Neural crest cell (in vitro differentiated cells): ENCODE measurements around the gene ACVR1B. TPM values are rescaled to one million over a fixed set of nuclear protein-coding genes. Genes with fewer than 3 reads are reported as not detected.

Experiments
- DNase-seq: peaks from one replicate; pipeline ENCODE4 v3.0.0; 2021; ENCODE audit warnings: low read depth, mixed read lengths, low spot score
- H3K27ac Mint-ChIP-seq: one replicate; pipeline ENCODE4 v1.8.0; 2021; ENCODE audit warnings: mild to moderate bottlenecking, mixed read lengths; ENCODE audit not compliant: unreplicated experiment
- H3K27me3 Mint-ChIP-seq: 2 replicates; pipeline ENCODE4 v1.8.0; 2021; ENCODE audit warnings: low read depth, mild to moderate bottlenecking, mixed read lengths
- H3K36me3 Mint-ChIP-seq: 2 replicates; pipeline ENCODE4 v1.8.0; 2021; ENCODE audit warnings: low read depth, mild to moderate bottlenecking, mixed read lengths
- H3K4me1 Mint-ChIP-seq: 2 replicates; pipeline ENCODE4 v1.8.0; 2021; ENCODE audit warnings: mixed read lengths
- H3K4me3 Mint-ChIP-seq: one replicate; pipeline ENCODE4 v1.8.0; 2021; ENCODE audit warnings: mild to moderate bottlenecking, mixed read lengths
- H3K9me3 Mint-ChIP-seq: 2 replicates; pipeline ENCODE4 v1.8.0; 2021; ENCODE audit warnings: mixed read lengths
- total RNA-seq: library from RNA; stranded (reverse); gene quantifications from 2 replicates; pipeline ENCODE4 v1.2.1, GENCODE V29; 2021
- TF ChIP-seq, protein P1 (sequence below): fragments of 200-600 bp; sonication (generic); conservative IDR thresholded peaks from 2 replicates; pipeline ENCODE4 v1.5.0; 2021; ENCODE audit warnings: antibody characterized with exemption, mild to moderate bottlenecking

Gene ACVR1B
- total RNA-seq, 1 donor from 2014 or later, result 34.3 TPM

- peaks cover 38% of the 10 kb centered on the region for H3K4me1 Mint-ChIP-seq
- H3K27ac Mint-ChIP-seq, result no peak overlapping the region
- peaks cover 48% of the 10 kb centered on the region for H3K27me3 Mint-ChIP-seq
- peak; percentile 73 for DNase-seq
- H3K36me3 Mint-ChIP-seq, result peaks cover 3% of the 10 kb centered on the region
- peak overlapping the region; percentile 72 for H3K4me3 Mint-ChIP-seq
- H3K9me3 Mint-ChIP-seq, result no peaks in the 10 kb centered on the region
- TF ChIP-seq, protein P1, sequence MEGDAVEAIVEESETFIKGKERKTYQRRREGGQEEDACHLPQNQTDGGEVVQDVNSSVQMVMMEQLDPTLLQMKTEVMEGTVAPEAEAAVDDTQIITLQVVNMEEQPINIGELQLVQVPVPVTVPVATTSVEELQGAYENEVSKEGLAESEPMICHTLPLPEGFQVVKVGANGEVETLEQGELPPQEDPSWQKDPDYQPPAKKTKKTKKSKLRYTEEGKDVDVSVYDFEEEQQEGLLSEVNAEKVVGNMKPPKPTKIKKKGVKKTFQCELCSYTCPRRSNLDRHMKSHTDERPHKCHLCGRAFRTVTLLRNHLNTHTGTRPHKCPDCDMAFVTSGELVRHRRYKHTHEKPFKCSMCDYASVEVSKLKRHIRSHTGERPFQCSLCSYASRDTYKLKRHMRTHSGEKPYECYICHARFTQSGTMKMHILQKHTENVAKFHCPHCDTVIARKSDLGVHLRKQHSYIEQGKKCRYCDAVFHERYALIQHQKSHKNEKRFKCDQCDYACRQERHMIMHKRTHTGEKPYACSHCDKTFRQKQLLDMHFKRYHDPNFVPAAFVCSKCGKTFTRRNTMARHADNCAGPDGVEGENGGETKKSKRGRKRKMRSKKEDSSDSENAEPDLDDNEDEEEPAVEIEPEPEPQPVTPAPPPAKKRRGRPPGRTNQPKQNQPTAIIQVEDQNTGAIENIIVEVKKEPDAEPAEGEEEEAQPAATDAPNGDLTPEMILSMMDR, result peak; percentile 76
Measured at GRCh38 chr12:52020539-52021336, 69.2 kb downstream of the ACVR1B start.

DNA sequence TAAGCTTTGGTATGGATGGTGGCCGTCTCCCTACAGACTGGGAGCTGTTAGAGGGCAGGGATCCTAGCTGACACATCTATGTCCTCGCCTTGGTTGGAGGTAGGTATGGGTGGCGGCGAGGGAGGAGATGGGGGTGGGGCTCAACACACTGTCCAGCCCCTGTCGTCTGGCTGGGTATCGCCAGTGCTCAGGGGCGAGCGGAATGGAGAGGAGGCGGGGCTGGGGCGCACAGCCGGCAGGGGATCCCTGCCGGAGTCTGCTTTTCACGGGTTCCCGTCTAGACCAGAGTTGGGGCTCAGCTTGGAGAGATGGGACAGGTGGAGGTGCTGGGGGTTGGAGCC, 71.3 kb downstream of the ACVR1B start:
- Mint-ChIP-seq H3K4me3 (peak overlapping the region; percentile 71), H3K36me3 (no peaks in the 10 kb centered on the region), H3K27ac (no peak overlapping the region), H3K4me1 (peaks cover 37% of the 10 kb centered on the region), H3K9me3 (no peaks in the 10 kb centered on the region), H3K27me3 (peaks cover 36% of the 10 kb centered on the region)
- no peak for DNase-seq
- TF ChIP-seq, protein P1, result no peak

DNA sequence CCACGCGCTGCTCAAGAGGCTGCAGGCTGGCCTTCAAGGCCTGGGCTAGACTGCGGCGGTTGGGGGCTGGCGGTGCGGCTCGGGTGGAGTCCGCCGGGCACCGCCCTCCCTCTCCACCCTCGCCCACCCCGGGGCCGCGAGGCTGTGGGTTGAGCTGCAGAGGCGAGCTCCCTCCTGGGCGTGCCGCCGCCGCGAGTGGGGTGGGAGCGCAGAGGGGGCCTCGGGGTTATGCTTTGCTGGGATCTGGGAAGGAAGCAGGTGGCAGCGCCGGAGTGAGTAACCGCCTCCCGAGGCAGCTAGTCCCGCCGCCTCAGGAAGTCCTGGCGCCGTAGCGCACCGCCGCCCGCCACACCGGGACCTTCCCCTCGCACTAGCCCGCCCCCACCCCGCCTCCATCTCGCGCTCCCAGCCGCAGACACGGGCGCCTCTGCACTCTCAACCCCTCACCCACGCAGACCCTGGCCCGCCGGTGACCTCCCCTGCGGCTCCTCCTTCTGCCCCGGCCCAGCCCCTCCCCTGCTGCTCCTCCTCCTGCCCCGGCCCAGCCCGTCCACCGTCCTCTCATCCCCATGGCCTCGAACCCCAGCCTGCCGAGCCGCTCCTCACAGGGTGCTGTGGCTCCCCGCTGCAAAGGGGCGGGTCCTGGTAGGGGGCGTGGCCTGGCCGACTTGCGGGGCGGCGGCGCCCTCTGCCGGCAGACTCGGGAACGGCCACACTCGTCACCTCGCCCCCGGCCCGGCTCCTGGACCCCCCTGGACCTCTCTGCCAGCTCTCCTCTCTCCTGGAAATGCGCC, 71.9 kb downstream of the ACVR1B start:
- H3K36me3 Mint-ChIP-seq, result no peaks in the 10 kb centered on the region
- H3K4me1 Mint-ChIP-seq, result peaks cover 37% of the 10 kb centered on the region
- H3K27me3 Mint-ChIP-seq, result peaks cover 35% of the 10 kb centered on the region
- peak overlapping the region; percentile 71 for H3K4me3 Mint-ChIP-seq
- no peaks in the 10 kb centered on the region for H3K9me3 Mint-ChIP-seq
- TF ChIP-seq, protein P1, result peak; percentile 96
- peak; percentile 92 for DNase-seq
- no peak overlapping the region for H3K27ac Mint-ChIP-seq

DNA sequence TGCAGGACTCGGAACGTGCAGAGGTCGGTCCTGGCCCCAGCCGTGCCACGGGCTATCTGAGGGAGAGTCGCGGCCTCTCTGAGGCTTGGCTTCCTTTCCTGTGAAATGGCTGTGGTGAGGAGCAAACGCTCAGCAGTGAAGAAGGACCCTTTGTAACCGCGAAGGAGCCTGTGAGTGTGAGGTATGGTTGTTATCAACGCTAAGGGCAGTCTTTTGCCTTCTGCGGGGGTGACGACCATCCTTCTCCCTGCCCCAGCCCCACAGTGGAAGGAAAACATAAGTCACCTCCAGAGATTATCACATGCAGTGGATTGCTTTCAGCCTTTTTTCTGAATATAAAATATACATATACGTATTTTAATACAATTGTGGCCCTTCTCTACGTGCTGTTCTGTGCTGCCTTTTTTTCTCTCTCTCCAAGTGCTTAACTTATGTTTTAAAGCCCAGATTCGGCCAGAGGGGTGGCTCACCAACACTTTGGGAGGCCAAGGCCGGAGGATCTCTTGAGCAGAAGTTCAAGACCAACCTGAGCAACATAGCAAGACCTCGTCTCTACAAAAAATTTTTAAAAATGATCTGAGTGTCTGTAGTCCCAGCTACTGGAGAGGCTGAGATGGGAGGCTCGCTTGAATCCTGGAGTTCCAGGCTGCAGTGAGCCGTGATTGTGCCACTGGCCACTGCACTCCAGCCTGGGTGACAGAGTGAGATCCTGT, 72.6 kb downstream of the ACVR1B start:
- no peak for DNase-seq
- peak overlapping the region; percentile 69 for H3K4me3 Mint-ChIP-seq
- TF ChIP-seq, protein P1, result peak; percentile 37
- peaks cover 34% of the 10 kb centered on the region for H3K27me3 Mint-ChIP-seq
- H3K9me3 Mint-ChIP-seq, result no peaks in the 10 kb centered on the region
- no peak overlapping the region for H3K27ac Mint-ChIP-seq
- H3K4me1 Mint-ChIP-seq, result peaks cover 37% of the 10 kb centered on the region
- no peaks in the 10 kb centered on the region for H3K36me3 Mint-ChIP-seq

DNA sequence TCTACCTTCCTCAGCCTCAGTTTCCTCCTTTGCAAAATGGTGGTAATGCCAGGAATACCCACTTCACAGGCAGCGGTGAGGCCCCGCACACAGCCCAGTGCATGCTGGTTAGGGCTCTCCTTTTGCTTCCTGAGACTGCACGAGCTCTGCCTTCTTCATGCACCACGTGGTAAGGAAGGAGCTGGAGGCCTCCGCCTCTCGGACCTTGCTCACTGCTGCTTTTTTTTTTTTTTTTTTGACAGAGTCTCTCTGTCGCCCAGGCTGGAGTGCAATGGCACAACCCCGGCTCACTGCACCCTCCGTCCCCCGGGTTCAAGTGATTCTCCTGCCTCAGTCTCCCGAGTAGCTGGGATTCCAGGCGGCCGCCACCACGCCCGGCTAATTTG, 73.3 kb downstream of the ACVR1B start:
- H3K9me3 Mint-ChIP-seq, result no peaks in the 10 kb centered on the region
- TF ChIP-seq, protein P1, result no peak
- H3K27me3 Mint-ChIP-seq, result peaks cover 34% of the 10 kb centered on the region
- DNase-seq, result no peak
- no peak overlapping the region for H3K27ac Mint-ChIP-seq
- H3K4me3 Mint-ChIP-seq, result peak overlapping the region; percentile 90
- H3K4me1 Mint-ChIP-seq, result peaks cover 42% of the 10 kb centered on the region
- no peaks in the 10 kb centered on the region for H3K36me3 Mint-ChIP-seq
